Retina (tissue), 1 donor: ENCODE data around the gene SYT12.
"Not testable (repeated sequence)": the region's sequence is repeated elsewhere in the genome, so short reads cannot be mapped to it uniquely, and the experiment has no call there.

Experiments used
- DNase-seq: peaks from one replicate; pipeline ENCODE4 v3.0.0-alpha.2; 2016

SYT12 gene

DNA sequence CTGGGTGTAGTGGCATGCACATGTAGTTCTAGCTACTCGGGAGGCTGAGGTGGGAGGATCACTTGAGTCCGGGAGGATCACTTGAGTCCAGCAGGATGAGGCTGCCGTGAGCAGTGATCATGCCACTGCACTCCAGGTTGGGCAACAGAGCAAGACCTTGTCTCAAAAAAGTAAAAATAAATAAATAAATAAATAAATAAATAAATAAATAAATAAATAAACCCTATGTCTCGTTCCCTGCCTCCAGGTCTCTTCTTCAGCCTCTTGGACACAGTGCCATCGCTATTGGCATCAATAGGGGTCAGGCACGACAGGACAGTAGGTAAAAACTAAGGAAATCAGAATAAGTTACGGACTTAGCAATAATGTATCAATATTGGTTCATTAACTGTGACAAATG, 23.4 kb upstream of the SYT12 start:
- DNase-seq, result no peak

DNA sequence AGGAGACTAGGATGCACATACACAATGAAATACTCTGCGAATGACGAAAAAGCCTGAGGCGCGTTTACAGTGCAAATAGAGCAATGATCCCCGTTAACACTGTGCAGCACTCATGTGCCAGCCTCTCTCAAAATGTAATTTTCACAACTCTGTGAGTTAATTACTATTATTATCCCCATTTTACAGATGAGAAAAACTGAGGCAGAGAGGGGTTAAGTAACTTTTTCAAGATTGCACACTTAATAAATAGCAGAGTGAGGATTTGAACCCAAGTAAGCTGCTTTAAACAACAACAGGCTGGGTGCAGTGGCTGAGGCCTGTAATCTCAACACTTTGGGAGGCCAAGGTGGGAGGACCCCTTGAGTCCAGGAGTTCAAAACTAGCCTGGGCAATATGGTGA, 21.6 kb upstream of the SYT12 start:
- DNase-seq, result no peak

DNA sequence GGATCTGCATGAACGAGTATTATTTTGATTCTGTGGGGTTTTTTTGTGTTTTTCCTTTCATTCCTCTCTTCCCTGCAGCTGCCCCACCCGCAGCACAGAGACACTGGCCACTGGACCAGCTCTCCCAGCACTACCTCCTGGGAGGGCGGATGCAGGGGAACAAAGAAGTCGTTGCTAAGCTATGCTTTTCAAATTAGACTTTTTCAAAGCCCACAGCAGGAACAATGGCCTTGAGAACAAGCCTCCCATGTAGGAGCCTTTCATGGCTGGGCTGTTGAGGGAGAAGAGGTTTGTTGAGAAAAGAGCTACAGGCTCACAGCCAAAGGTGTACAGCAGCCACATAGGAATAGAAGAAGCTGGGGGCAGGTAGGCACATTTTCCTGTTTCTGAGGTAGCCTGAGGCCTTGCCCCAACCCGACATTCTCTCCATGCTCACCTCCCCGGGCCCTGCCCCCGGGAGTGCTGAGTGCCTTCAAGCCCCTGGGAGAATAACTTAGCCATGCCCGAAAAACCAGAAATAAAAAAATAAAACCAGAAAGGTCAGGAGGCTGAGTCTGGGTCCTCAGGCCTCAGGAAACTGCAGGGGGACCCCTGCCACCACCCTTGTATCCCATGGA, 20.5 kb upstream of the SYT12 start:
- DNase-seq, result peak; percentile 39

DNA sequence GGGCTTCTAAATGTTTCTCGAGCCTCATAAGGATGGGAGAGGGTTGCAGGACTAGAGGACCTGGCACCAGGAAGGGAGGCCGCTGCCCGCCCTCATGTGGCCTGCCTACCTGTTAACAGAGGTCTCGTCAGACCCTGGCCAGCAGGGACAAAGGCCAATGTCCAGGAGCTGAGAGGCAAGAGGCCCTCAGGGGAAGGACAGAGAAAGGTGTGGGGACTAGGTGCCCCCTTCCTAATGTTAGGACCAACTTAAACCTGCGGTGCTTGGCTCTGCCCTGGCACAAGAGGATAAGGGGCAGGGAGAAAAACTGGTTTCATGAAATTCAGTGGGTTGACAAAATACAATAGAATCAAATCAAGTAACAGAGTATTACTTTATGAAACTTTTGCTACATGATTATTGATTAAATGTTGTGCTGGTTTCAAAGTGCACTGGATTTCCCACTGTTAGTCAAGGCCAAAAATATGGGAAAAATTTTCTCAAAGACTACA, 20.0 kb upstream of the SYT12 start:
- no peak for DNase-seq

DNA sequence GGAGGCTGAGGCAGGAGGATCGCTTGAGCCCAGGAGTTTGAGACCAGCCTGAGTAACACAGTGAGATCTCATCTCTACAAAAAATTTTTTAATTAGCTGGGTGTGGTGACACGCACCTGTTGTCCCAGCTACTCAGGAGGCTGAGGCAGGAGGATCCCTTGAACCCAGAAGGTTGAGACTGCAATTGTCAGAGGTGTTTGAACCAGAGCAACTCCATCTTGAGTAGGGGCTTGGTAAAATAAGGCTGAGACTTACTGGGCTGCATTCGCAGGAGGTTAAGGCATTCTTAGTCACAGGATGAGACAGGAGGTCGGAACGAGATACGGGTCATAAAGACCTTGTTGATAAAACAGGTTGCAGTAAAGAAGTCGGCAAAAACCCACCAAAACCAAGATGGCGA, 17.7 kb upstream of the SYT12 start:
- not testable (repeated sequence) for DNase-seq

DNA sequence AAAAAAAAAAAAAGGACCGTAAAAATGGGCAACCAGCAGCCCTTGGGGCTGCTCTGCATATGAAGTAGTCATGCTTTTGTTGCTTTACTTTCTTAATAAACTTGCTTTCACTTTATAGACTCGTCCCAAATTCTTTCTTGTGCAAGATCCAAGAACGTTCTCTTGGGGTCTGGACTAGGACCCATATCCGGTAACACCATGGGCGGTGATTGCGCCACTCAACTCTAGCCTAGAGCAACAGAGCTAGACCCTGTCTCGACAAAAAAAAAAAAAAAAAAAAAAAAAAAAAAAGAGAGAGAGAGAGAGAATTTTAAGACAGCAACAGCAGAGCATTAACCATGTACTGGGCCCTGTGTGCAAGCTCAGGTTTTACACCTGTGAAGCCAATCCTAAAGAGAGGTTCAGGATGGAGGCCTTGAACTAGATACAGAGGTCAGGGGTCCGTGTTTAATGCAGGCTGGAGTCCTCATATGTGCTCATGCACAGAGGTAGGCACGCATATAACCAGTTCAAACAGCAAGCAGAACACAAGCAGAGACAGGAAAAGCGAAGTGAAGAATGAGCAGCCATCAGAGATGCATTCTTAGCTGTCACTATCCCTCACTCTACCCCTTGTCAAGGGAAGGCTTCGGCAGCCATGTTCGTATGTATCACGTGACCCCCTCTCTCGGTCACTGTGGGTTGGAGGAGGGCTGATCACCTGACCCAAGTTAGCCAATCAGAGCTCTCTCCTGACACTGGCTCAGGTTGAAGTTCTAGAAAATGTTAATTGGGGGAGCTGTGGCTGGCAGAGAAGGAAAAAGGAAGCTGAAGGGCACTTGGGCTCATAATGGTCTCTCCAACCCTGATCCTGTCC, 16.7 kb upstream of the SYT12 start:
- no peak for DNase-seq

DNA sequence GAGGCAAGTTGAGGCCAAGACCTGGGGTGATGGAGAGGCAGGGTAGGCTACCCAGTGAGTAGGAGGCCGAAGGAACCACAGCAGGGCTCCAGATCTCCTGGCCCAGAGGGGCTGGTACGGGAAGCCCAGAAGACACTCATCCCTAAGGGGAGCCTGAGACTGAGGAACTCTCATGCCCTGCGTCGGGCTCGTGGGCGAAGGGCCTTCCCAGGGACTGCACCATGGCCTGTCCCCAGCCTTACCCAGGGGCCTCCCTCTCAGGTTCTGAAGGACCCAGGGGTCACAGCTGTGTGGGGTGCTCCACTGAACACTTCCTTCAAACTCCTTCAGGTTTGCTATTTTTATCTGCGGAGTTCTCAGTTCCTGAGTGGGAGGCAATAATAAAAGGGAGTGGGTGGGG, 15.8 kb upstream of the SYT12 start:
- no peak for DNase-seq

DNA sequence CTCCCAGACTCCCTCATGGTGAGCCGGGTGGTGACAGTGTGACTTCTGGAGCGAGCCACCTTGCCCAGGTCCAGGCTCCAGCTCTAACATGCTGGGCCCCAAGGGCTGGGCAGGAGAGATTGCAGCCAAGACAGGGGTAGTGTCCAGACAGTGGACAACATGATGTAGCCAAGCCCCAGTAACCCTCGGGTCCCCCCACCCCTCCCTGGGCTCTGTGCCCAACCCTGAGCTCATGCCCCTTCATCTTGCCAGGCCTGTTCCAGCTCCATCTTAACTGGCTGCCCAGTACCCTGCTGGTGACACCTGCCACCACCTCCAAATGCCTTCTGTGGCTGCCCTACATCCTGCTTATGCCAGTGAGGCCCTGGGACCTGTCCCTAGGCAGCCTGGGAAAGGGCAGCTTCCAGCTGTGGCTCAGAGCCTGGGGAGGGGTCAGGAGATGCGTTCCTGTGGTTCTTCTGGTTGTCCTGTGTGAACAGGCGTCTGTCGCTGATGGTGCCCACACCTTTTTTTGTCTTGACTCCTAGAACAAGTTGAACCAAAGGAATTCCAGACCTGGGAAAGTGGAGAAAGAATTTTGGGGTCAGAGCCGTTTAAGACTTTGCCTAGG, 12.5 kb upstream of the SYT12 start:
- no peak for DNase-seq

DNA sequence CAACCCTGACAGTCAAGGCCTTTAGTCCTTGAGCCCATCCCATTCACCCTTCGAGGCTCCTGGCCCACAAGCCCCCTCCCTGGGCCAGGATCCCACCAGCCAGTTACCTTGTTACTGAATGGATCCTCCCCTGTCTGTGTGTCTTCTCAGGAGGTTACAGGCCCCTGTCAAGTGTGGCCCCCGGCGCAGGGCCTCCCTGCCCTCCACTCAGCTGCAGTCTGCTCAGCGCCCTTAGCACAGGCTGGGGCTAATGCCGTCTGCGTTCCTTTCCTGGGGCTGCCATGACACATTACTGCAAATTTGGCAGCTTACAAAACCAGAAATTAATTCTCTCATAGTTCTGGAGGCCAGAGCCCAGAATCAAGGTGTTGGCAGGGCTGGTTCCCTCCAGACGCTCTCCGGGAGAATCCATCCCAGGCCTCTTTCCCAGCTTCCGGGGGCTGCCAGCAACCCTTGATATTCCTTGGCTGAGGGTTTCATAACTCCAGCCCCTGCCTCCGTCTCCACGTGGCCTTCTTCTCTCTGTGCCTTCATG, 9.4 kb upstream of the SYT12 start:
- DNase-seq, result no peak

DNA sequence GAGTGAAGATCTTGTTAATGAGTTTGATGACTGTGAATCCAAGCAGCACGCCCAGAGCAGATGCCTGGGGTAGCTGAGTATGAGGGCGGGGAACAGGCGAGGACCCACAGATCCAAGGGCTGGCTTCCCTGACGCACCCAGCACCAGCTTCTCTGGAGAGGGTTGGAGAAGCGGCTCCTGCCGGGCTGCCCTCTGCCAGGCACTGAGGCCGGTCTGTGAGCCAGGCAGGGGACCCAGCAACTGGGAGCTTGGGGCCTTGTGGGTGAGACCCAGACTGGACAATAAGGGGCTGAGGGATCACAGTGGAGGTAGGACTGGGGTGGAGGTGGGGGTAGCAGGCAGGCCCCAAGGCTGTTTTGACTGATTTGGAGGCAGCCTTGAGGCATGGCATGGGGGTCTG, 8.6 kb upstream of the SYT12 start:
- DNase-seq, result no peak

DNA sequence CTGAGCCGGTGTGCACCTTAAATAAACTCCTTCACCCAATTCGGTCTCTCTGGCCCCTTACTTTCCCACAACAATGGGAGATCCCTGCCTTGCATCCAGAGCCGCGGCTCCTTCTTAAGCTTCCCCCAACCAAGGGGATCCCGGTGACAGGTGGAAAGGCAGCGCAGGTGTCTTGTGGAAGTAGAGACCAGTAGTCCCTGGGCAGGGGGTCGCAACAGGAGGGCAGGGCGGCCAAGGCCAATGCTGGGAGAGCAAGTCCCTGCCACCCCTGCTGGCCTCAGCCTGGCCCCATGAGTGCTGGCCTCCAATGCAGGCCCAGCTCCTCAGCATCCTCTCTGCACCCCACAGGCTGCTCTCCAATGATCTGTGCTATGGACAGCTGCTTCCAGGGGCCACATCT, 7.9 kb upstream of the SYT12 start:
- no peak for DNase-seq

DNA sequence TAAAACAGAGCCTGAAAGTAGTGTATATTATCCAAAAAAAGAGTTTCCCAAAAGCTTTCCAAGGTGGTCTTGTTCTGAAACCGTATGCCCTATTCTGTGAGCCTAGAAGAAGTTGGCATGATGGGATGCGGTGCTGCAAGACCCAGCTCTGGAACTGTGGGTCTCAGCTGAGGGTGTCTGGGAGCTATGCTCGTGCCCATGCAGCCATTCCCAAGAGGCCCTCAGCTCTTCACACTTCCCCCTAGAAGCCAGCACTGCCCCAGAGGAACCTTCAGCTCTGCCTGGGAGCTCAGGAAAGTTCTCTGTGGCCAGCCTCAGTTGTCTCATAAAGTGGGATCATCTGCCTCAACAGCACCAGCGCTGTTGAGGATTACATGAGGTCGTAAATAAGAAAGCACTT, 6.4 kb upstream of the SYT12 start:
- DNase-seq, result no peak

DNA sequence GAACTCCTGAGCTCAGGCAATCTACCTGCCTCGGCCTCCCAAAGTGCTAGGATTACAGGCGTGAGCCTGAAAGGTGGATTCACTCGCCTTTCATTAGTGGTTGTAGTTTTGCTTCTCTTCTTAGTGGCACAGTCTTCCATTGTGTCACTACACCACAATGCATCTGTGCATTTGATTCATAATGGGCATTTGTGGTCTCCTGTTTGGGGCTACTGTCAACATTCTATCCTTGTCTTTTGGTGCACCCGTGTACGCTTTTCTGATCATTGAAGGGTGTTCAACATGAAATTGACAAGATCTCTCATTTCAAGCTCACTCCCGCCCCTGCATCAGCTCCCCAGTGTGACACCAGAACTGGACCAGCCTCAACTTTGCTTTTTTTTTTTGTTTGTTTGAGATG, 2.0 kb upstream of the SYT12 start:
- DNase-seq, result no peak

DNA sequence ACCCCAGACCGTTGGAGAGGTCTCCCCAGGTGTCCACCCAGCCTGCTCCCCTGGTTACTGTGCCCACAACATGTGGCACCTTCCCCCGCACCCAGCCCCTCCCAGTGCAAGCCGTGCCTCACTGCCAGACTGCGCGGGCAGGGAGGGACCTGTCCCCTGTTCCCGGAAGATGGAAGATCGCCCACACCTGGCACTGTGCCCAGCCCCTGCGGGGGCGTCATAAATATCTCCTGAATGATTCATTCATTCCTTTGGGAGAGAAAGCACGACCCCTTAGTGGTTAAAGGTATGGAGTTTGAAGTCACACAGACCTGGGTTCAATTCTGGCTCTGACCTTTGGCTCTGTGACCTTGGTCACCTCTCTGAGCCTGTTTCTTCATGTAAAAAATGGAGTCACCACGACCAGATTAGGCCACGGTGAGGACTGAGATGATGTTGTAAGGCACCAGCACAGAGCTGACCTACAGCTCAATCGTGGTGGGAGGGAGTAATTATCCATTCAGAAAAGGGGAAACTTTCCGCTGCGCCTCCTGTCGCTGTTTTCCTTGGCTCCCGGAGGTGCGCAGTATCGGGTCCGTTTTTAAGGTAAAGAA, 497 bp upstream of the SYT12 start:
- no peak for DNase-seq

DNA sequence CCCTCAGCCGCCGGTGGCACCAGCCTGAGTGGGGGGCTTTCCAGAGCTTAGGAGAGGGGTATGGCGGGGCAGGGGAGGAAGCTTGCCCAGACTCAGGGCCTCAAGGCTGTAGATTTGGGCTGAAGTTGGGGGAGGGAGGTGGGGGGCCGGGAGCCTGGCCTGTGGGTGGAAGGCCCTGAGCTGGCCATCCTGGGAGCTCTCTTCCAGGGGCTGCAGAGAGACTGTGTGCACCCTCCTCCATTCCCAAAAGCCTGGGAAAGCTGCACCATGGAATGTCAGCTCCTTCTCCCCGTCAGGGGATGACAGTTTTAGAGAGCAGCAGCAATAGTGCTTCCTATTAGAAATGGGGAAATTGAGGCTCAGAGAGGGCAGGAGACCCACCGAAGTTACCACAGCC, 1.0 kb downstream of the SYT12 start:
- DNase-seq, result no peak

DNA sequence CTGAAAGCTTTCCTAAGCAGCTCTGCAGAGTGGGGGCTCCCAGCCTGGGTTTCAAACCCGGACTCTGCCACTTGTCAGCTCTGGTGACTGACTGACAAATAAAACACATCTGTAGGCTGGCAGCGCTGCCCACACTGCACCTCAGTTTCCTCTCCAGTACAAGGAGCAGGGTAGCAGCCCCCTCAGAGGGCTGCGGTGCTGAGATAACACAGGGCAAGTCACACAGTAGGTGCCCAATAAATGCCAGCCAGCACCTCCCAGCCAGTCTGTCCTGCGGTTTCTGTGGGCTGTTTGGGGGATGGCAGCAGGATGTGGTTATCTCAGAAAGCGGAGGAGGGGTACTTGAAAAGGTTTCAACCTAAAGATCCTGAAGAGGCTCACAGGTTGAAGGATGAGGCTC, 1.5 kb downstream of the SYT12 start:
- DNase-seq, result no peak

DNA sequence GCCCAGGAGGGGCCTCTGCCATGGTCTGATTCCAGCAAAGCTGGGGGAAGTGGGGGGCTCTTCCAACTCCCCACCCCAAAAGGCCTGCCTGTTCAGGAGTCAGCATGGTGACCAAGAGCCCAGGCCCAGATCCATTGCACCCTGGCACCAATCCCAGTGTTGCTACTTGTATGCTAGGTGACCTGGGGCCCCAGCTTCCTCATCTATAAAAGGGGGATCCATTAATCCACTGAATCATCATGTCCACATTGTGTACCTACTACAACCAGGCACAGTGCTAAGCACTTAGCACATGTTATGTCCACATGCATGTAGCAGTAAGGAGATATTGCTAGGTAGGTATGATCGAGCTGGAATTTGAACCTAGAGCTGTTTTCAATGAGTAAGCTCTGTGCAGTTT, 2.0 kb downstream of the SYT12 start:
- no peak for DNase-seq

DNA sequence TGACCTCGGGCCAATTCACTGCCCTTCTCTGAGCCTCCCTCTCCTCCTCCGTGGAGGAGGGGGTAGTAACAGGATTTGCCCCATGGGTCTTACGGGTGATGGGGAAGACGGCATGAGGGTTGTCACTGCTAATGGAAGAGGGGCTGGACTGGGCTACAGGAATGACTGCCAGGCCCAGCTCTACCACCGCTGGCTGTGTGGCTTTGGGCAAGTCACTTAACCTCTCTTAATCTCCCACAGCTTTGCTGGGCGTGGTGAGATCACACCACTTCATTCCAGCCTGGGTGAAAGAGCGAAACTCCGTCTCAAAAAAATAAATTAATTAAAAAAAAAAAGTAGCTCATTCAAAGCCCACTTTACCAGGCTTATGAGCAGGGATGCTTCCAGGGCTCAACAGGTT, 2.8 kb downstream of the SYT12 start:
- no peak for DNase-seq

DNA sequence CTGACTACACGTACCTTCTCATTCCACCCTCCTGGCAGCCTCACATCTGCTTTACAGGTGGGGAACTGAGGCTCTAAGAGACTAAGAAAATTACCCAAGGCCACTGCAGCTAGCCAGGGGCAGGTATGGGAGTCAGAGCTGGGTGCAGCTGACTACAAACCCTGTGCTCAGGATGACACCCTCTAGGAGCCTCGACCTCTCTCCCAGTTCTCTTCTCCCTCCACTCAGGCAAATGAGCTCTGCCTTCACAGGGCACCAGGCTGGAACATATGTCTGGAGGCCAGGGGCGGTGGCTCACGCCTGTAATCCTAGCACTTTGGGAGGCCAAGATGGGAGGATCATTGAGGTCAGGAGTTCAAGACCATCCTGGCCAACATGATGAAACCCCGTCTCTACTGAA, 4.0 kb downstream of the SYT12 start:
- DNase-seq, result no peak

DNA sequence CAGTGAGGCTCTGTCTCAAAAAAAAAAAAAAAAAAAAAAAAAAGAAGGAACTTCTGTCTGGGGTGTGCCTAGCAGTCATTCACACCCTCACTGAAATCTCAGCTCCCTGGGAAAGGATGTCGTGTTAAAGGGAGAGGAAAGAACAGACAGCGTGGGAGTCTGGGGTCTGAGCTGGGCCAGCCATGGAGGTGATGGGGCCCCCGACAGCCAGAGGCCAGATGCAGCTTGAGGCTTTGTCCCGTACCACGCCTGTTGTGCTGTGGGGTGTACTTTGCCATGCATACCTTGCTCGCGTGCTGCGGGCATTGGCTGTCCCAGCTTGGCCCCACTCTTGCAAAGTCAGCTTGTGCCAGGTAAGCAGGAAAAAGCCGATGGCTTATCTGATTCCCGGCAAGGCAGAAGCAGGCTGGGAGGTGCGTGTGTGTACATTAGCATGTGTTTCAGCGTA, 4.6 kb downstream of the SYT12 start:
- no peak for DNase-seq

DNA sequence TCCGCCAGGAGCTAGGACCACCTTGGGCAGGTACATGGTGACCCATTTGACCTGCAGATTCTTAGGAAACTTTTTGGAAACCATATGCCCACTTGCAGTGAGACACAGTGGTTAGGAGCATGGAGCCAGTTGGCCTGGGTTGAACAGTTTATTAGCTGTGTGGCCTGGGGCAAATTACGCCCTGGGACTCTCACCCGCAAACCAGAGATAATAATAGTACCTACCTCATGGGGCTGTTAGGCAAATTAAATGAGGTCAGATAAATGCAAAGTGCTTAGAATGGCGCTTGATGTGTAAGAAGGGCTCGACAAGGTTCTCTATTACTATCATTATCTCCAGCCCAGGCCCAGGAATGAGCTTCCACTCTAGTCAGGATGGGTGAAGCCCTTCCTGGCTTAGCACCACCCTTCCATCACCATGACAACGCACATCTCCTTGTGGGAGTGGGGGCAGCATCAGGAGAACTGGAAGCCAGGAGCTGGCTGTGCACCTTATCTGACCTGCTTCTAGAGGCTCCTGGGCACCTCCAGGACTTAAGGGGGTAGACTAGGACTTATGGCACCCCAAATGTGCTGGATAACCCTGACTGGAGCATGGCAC, 5.1 kb downstream of the SYT12 start:
- no peak for DNase-seq

DNA sequence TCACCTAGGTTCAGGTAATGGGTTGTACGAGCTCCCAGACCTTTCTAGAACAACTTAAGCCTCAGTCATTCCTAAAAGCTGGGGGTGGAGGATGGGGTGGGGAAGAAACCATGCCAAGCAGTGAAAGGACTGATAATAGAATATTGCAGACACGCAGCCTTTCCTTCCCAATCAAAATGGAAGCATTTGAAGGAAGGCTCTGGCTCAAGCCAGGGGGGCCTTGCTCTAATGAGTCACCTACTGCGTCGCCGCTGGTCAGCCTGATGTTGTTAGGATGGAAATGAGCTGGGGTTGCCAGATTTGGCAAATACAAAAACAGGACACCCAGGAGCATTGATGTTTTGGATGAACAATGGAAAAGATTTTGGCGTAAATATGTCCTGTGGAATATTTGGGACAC, 6.2 kb downstream of the SYT12 start:
- no peak for DNase-seq

DNA sequence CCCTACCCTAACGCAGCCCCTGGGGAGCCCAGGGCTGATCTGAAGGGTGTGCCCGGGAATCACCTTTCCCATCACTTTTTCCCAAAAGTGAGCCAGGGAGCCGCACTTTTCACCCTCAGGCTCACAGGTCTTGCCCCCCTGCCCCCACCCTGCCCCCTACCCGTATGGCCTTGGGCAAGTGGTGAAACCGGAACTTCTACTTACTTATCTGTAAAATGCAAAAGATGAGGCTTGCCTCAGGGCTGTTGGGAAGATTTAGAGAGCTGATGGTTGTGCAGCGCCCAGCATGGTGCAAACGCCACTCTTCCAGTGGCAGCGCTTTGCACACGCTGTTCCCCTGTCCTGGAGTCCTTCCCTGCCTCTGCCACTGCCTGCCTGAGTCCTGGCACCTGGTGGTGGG, 8.0 kb downstream of the SYT12 start:
- no peak for DNase-seq
